ENCODE data around the gene GNRHR.
"Not testable (repeated sequence)": the region's sequence is repeated elsewhere in the genome, so short reads cannot be mapped to it uniquely, and the experiment has no call there.

DNA sequence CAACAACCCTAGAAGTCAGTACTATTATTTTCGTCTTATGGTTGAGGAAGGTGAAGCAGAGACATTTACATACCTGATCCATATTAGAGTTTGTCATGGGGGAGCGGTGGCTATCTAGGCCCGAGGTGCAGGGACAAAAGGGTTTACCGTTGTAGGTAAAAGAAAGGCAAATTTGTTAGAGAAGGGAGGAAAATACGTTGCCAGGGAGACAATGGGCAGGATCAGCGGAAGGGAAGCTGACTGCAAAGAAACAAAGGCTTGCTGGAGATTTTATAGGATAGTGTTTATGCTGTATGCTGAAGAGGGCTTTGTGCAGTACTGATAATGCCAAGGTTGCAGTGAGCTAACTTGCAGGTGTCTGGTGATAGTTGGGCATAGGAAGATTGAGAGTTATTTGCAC, 2.8 kb upstream of the GNRHR start:
- TF ChIP-seq, protein P1, sequence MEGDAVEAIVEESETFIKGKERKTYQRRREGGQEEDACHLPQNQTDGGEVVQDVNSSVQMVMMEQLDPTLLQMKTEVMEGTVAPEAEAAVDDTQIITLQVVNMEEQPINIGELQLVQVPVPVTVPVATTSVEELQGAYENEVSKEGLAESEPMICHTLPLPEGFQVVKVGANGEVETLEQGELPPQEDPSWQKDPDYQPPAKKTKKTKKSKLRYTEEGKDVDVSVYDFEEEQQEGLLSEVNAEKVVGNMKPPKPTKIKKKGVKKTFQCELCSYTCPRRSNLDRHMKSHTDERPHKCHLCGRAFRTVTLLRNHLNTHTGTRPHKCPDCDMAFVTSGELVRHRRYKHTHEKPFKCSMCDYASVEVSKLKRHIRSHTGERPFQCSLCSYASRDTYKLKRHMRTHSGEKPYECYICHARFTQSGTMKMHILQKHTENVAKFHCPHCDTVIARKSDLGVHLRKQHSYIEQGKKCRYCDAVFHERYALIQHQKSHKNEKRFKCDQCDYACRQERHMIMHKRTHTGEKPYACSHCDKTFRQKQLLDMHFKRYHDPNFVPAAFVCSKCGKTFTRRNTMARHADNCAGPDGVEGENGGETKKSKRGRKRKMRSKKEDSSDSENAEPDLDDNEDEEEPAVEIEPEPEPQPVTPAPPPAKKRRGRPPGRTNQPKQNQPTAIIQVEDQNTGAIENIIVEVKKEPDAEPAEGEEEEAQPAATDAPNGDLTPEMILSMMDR (IDR thresholded peaks at IDR 0.05; ENCODE audit: borderline replicate concordance, extremely low read depth, low read length, poor library complexity, severe bottlenecking), result not testable (repeated sequence)
- TF ChIP-seq EZH2 (IDR thresholded peaks at IDR 0.05; ENCODE audit: borderline replicate concordance, low read depth, low read length, severe bottlenecking), result not testable (repeated sequence)
